ENCODE results near the gene OTUD7B. TPM values are rescaled to one million over a fixed set of nuclear protein-coding genes. Genes with fewer than 3 reads are reported as not detected.

Gene OTUD7B
- total RNA-seq, 1 donor = 18.5 TPM

DNA sequence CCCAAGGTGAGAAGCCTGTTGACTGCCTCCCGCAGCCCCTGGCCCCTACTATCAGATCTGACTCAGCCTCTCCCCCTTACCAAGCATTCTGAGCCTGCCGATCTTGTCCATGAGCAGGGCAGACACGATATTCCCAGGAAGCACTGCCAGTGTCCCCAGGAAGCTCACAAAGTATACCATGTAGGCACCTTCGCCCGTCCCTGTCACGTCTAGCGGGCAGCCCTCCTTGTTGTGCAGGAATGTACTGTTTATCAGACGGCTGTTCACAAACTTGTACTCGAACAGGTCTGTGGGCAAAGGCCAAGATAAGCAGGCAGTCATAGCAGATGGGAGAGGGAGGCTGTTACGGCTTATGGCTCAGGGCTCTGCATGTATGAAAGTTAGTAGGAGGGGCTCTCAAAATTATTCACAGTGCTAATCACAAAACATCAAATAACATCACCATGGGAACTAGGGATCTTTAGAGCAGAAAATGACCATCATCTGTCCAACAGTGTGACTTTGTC is 103.9 kb downstream of the OTUD7B start:
- H2AFZ ChIP-seq (ENCODE audit: low read length) = no peak overlapping the region
- H3K79me2 ChIP-seq (ENCODE audit: insufficient read depth, low read length) = no peaks in the 10 kb centered on the region
- no peaks in the 10 kb centered on the region for H4K20me1 ChIP-seq (ENCODE audit: insufficient read depth, low read length)
- no peak overlapping the region for H3K4me3 ChIP-seq (ENCODE audit: insufficient read depth, low read length)
- no peaks in the 10 kb centered on the region for H3K4me1 ChIP-seq (ENCODE audit: insufficient read depth, low read length)
- no peak overlapping the region for H3K4me2 ChIP-seq (ENCODE audit: insufficient read depth, low read length)
- no peaks in the 10 kb centered on the region for H3K9me3 ChIP-seq (ENCODE audit: low read depth, low read length)
- H3K27me3 ChIP-seq (ENCODE audit: insufficient read depth, low read length) = no peaks in the 10 kb centered on the region
- no peak for DNase-seq (ENCODE audit: insufficient read length, low spot score, missing footprints)
- TF ChIP-seq, protein P1, sequence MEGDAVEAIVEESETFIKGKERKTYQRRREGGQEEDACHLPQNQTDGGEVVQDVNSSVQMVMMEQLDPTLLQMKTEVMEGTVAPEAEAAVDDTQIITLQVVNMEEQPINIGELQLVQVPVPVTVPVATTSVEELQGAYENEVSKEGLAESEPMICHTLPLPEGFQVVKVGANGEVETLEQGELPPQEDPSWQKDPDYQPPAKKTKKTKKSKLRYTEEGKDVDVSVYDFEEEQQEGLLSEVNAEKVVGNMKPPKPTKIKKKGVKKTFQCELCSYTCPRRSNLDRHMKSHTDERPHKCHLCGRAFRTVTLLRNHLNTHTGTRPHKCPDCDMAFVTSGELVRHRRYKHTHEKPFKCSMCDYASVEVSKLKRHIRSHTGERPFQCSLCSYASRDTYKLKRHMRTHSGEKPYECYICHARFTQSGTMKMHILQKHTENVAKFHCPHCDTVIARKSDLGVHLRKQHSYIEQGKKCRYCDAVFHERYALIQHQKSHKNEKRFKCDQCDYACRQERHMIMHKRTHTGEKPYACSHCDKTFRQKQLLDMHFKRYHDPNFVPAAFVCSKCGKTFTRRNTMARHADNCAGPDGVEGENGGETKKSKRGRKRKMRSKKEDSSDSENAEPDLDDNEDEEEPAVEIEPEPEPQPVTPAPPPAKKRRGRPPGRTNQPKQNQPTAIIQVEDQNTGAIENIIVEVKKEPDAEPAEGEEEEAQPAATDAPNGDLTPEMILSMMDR (IDR thresholded peaks at IDR 0.05; ENCODE audit: extremely low read depth, low read depth, low read length) = no peak
- H3K36me3 ChIP-seq (ENCODE audit: insufficient read depth, low read length) = peaks cover 25% of the 10 kb centered on the region
- H3K27ac ChIP-seq (ENCODE audit: low read depth, low read length) = no peak overlapping the region

DNA sequence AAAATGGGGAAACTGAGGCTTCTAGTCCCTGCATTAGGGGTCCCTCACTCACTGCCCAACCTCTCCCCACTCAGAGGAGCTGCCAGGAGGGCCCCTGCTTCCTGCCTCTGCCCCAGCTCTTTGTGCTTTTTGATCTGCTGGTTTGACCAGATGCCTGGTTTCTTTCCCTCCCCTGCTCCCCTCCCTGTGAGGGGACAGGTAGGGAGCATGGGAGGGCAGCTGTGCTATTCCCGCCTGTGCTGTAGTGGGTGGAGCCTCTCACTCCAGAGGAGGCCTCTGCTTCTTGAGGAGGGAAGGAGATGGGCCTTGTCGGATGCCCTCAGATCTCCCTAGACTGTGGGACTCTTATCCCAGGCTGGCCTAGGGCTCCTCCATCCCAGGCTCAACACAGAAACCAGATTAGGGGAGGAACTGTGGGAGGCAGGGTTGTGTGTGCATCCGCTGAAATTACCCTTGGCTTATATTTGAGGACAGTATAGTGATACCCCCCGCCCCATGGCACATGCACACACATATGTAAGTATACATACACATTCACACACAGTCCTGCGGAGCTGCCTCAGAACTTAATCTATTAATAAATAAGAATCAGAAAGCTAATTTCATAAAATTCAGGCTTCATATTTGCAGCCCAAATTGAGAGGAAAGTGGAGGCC is 106.6 kb downstream of the OTUD7B start:
- TF ChIP-seq, protein P1 (IDR thresholded peaks at IDR 0.05; ENCODE audit: extremely low read depth, low read depth, low read length) = no peak
- H4K20me1 ChIP-seq (ENCODE audit: insufficient read depth, low read length) = no peaks in the 10 kb centered on the region
- peaks cover 7% of the 10 kb centered on the region for H3K4me1 ChIP-seq (ENCODE audit: insufficient read depth, low read length)
- H3K4me3 ChIP-seq (ENCODE audit: insufficient read depth, low read length) = no peak overlapping the region
- no peaks in the 10 kb centered on the region for H3K9me3 ChIP-seq (ENCODE audit: low read depth, low read length)
- H2AFZ ChIP-seq (ENCODE audit: low read length) = no peak overlapping the region
- peak; percentile 68 for DNase-seq (ENCODE audit: insufficient read length, low spot score, missing footprints)
- peaks cover 14% of the 10 kb centered on the region for H3K36me3 ChIP-seq (ENCODE audit: insufficient read depth, low read length)
- H3K27ac ChIP-seq (ENCODE audit: low read depth, low read length) = no peak overlapping the region
- no peak overlapping the region for H3K4me2 ChIP-seq (ENCODE audit: insufficient read depth, low read length)
- H3K27me3 ChIP-seq (ENCODE audit: insufficient read depth, low read length) = no peaks in the 10 kb centered on the region
- H3K79me2 ChIP-seq (ENCODE audit: insufficient read depth, low read length) = peaks cover 3% of the 10 kb centered on the region

DNA sequence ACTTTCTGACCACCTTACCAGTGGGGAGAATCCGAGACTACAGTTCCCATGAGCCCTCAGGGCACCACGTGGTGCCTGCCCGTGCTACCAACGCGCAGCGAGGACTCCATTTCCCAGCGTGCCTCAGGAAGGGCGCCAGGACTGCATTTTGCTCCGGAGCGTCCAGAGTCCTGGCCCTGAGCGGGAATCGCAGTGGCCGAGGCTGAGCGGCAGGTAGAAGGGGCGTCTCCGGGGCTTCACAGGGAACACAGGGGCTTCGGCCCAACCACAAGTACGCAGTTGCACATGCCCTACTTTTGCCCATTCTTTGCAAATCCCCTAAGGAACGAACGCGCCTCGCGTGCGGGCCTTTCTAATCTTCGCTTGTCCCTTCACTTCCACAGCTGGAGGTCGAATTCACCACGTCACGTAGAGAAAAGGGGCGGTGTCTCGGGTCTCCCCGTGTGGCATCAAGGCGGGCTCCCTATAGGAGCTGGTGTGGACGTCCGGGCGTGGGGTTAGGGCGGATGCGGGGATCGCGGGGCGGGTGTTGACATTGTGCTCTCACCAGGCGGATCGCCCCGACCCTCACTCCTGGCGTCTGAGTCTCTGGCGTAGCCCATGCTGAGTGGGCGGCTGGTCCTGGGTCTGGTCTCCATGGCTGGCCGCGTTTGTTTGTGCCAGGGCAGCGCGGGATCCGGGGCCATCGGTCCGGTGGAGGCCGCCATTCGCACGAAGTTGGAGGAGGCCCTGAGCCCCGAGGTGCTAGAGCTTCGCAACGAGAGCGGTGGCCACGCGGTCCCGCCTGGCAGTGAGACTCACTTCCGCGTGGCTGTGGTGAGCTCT is 110.9 kb downstream of the OTUD7B start, which contains the start of gene BOLA1:
Gene BOLA1, plus strand, starts transcription at position 109 of the 825 bp plus-strand sequence. Its CDS starts 492 bp downstream, at position 601.
- peak within 1 kb of the TSS; percentile 87 for H3K4me2 ChIP-seq (ENCODE audit: insufficient read depth, low read length)
- H3K4me3 ChIP-seq (ENCODE audit: insufficient read depth, low read length) = peak within 1 kb of the TSS; percentile 75
- H3K9me3 ChIP-seq (ENCODE audit: low read depth, low read length) = no peaks in the 10 kb centered on the region
- no peaks in the 10 kb centered on the region for H4K20me1 ChIP-seq (ENCODE audit: insufficient read depth, low read length)
- peaks cover 3% of the 10 kb centered on the region for H3K79me2 ChIP-seq (ENCODE audit: insufficient read depth, low read length)
- peak within 1 kb of the TSS; percentile 95 for H2AFZ ChIP-seq (ENCODE audit: low read length)
- TF ChIP-seq, protein P1 (IDR thresholded peaks at IDR 0.05; ENCODE audit: extremely low read depth, low read depth, low read length) = no peak
- no peaks in the 10 kb centered on the region for H3K27me3 ChIP-seq (ENCODE audit: insufficient read depth, low read length)
- H3K36me3 ChIP-seq (ENCODE audit: insufficient read depth, low read length) = no peaks in the 10 kb centered on the region
- peak within 1 kb of the TSS; percentile 76 for H3K27ac ChIP-seq (ENCODE audit: low read depth, low read length)
- peak; percentile 98 for DNase-seq (ENCODE audit: insufficient read length, low spot score, missing footprints)
- peaks cover 7% of the 10 kb centered on the region for H3K4me1 ChIP-seq (ENCODE audit: insufficient read depth, low read length)

DNA sequence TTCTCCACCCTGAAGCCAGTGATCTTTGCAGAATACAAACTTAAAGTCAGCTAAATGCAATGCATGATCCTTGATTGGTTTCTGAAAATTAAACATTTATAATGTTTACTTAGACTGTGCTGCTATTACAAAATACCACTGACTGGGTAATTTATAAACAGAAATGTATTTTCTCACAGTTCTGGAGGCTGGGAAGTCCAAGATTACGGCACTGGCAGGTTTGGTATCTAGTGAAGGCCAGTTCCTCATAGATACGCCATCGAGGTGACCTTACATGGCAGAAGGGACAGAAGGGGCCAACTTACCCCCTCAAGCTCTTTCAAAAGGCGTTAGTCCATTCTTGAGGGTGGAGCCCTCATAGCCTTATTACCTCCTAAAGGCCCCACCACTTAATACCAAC is 114.0 kb downstream of the OTUD7B start:
- no peaks in the 10 kb centered on the region for H3K27me3 ChIP-seq (ENCODE audit: insufficient read depth, low read length)
- TF ChIP-seq, protein P1 (IDR thresholded peaks at IDR 0.05; ENCODE audit: extremely low read depth, low read depth, low read length) = no peak
- no peaks in the 10 kb centered on the region for H3K36me3 ChIP-seq (ENCODE audit: insufficient read depth, low read length)
- H2AFZ ChIP-seq (ENCODE audit: low read length) = no peak overlapping the region
- H4K20me1 ChIP-seq (ENCODE audit: insufficient read depth, low read length) = no peaks in the 10 kb centered on the region
- H3K4me3 ChIP-seq (ENCODE audit: insufficient read depth, low read length) = no peak overlapping the region
- no peak overlapping the region for H3K27ac ChIP-seq (ENCODE audit: low read depth, low read length)
- no peaks in the 10 kb centered on the region for H3K9me3 ChIP-seq (ENCODE audit: low read depth, low read length)
- H3K79me2 ChIP-seq (ENCODE audit: insufficient read depth, low read length) = peaks cover 3% of the 10 kb centered on the region
- no peak overlapping the region for H3K4me2 ChIP-seq (ENCODE audit: insufficient read depth, low read length)
- DNase-seq (ENCODE audit: insufficient read length, low spot score, missing footprints) = no peak
- peaks cover 7% of the 10 kb centered on the region for H3K4me1 ChIP-seq (ENCODE audit: insufficient read depth, low read length)
